Osteocyte (in vitro differentiated cells): ENCODE data around the gene NUCB1. TPM values are rescaled to one million over a fixed set of nuclear protein-coding genes. Genes with fewer than 3 reads are reported as not detected.

Source experiments
- DNase-seq: peaks from one replicate; pipeline ENCODE4 v3.0.0; 2021; ENCODE audit warnings: mixed read lengths; ENCODE audit not compliant: unreplicated experiment; ENCODE audit errors: extremely low spot score
- H3K27ac Mint-ChIP-seq: one replicate; pipeline ENCODE4 v1.8.0; 2021; ENCODE audit warnings: mild to moderate bottlenecking, mixed read lengths; ENCODE audit not compliant: unreplicated experiment
- H3K27me3 Mint-ChIP-seq: one replicate; pipeline ENCODE4 v1.8.0; 2021; ENCODE audit warnings: mixed read lengths; ENCODE audit not compliant: unreplicated experiment
- H3K36me3 Mint-ChIP-seq: one replicate; pipeline ENCODE4 v1.8.0; 2021; ENCODE audit warnings: mixed read lengths; ENCODE audit not compliant: unreplicated experiment
- H3K4me1 Mint-ChIP-seq: one replicate; pipeline ENCODE4 v1.8.0; 2021; ENCODE audit warnings: mixed read lengths; ENCODE audit not compliant: unreplicated experiment
- H3K4me3 Mint-ChIP-seq: one replicate; pipeline ENCODE4 v1.8.0; 2021; ENCODE audit warnings: mild to moderate bottlenecking, moderate library complexity, mixed read lengths; ENCODE audit not compliant: unreplicated experiment
- H3K9me3 Mint-ChIP-seq: one replicate; pipeline ENCODE4 v1.8.0; 2021; ENCODE audit warnings: mixed read lengths; ENCODE audit not compliant: unreplicated experiment
- total RNA-seq: library from RNA; stranded (reverse); gene quantifications from 2 replicates; pipeline ENCODE4 v1.2.1, GENCODE V29; 2021
- TF ChIP-seq, protein P1 (sequence below): fragments of 200-600 bp; sonication (generic); IDR thresholded peaks from 2 replicates; pipeline ENCODE4 v1.5.0; 2021; ENCODE audit warnings: antibody characterized with exemption, mild to moderate bottlenecking, moderate library complexity

The NUCB1 gene
- total RNA-seq, 1 donor from 2014 or later: 260 TPM

DNA sequence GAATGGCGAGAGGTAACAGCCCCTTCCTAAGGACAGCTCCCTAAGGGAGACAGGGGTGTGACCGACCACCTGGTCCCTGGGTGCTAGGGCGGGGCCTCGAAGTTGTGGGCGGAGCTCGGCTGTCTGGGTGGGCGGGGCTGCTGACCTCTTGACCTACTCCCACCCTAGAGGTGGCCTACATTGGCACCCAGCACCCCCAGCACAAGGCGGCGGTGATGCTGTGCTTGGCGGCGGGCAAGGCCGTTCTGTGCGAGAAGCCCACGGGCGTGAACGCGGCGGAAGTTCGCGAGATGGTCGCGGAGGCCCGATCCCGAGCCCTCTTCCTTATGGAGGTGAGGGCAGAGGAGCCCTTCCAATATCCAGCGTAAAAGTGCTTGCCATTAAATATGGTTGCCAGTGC lies 35.8 kb downstream of the NUCB1 start:
- H3K4me1 Mint-ChIP-seq: peaks cover 16% of the 10 kb centered on the region
- H3K36me3 Mint-ChIP-seq: no peaks in the 10 kb centered on the region
- no peaks in the 10 kb centered on the region for H3K9me3 Mint-ChIP-seq
- peaks cover 6% of the 10 kb centered on the region for H3K27me3 Mint-ChIP-seq
- no peak overlapping the region for H3K4me3 Mint-ChIP-seq
- no peak overlapping the region for H3K27ac Mint-ChIP-seq
- TF ChIP-seq, protein P1, sequence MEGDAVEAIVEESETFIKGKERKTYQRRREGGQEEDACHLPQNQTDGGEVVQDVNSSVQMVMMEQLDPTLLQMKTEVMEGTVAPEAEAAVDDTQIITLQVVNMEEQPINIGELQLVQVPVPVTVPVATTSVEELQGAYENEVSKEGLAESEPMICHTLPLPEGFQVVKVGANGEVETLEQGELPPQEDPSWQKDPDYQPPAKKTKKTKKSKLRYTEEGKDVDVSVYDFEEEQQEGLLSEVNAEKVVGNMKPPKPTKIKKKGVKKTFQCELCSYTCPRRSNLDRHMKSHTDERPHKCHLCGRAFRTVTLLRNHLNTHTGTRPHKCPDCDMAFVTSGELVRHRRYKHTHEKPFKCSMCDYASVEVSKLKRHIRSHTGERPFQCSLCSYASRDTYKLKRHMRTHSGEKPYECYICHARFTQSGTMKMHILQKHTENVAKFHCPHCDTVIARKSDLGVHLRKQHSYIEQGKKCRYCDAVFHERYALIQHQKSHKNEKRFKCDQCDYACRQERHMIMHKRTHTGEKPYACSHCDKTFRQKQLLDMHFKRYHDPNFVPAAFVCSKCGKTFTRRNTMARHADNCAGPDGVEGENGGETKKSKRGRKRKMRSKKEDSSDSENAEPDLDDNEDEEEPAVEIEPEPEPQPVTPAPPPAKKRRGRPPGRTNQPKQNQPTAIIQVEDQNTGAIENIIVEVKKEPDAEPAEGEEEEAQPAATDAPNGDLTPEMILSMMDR: no peak
- no peak for DNase-seq

DNA sequence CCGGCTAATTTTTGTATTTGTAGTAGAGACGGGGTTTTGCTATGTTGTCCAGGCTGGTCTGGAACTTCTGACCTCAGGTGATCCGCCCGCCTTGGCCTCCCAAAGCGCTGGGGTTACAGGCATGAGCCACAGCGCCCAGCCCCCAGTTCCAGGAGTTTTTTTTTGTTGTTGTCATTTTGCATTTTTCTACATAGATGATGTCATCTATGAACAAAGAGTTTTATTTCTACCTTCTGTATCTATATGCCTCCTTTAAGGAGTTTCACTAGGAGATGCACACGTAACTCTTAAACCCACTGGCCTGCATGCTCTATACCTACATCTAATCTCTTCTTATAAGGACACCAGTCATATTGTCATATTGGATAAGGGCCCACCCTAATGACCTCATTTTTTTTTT lies 38.1 kb downstream of the NUCB1 start:
- no peak overlapping the region for H3K27ac Mint-ChIP-seq
- H3K9me3 Mint-ChIP-seq: no peaks in the 10 kb centered on the region
- peaks cover 2% of the 10 kb centered on the region for H3K27me3 Mint-ChIP-seq
- no peak overlapping the region for H3K4me3 Mint-ChIP-seq
- peaks cover 11% of the 10 kb centered on the region for H3K4me1 Mint-ChIP-seq
- no peaks in the 10 kb centered on the region for H3K36me3 Mint-ChIP-seq
- TF ChIP-seq, protein P1: no peak
- no peak for DNase-seq

GRCh38 chr19:48940902-48941301 lies 40.8 kb downstream of the NUCB1 start:
- TF ChIP-seq, protein P1: no peak
- no peaks in the 10 kb centered on the region for H3K4me1 Mint-ChIP-seq
- no peak overlapping the region for H3K4me3 Mint-ChIP-seq
- no peaks in the 10 kb centered on the region for H3K27me3 Mint-ChIP-seq
- DNase-seq: no peak
- H3K9me3 Mint-ChIP-seq: no peaks in the 10 kb centered on the region
- no peaks in the 10 kb centered on the region for H3K36me3 Mint-ChIP-seq
- no peak overlapping the region for H3K27ac Mint-ChIP-seq

GRCh38 chr19:48943081-48943480 lies 43.0 kb downstream of the NUCB1 start:
- Mint-ChIP-seq H3K4me1 (peaks cover 3% of the 10 kb centered on the region), H3K9me3 (no peaks in the 10 kb centered on the region), H3K36me3 (no peaks in the 10 kb centered on the region), H3K27ac (no peak overlapping the region), H3K4me3 (no peak overlapping the region), H3K27me3 (no peaks in the 10 kb centered on the region)
- TF ChIP-seq, protein P1: no peak
- no peak for DNase-seq

- no peaks in the 10 kb centered on the region for H3K9me3 Mint-ChIP-seq
These were observed 45.3 kb downstream of the NUCB1 start for GRCh38 chr19:48945415-48945814.

More at GRCh38 chr19:48945415-48945814, 45.3 kb downstream of the NUCB1 start:
- no peak for DNase-seq
- Mint-ChIP-seq H3K4me1 (peaks cover 8% of the 10 kb centered on the region), H3K27ac (no peak overlapping the region), H3K27me3 (no peaks in the 10 kb centered on the region), H3K4me3 (no peak overlapping the region), H3K36me3 (no peaks in the 10 kb centered on the region)
- TF ChIP-seq, protein P1: no peak
